ENCODE results near the gene RRAGC.

- TF ChIP-seq CTCF (conservative IDR thresholded peaks at IDR 0.05; ENCODE audit: low read length): no peak
- TF ChIP-seq EZH2phosphoT487 (IDR thresholded peaks at IDR 0.05; ENCODE audit: borderline replicate concordance): no peak
Observed at GRCh38 chr1:38872401-38873026, 12.9 kb upstream of the RRAGC start.

Data from Loucy (cell line).